ENCODE results near the gene NUP93. TPM values are rescaled to one million over a fixed set of nuclear protein-coding genes. Genes with fewer than 3 reads are reported as not detected.
A peak's percentile ranks its signal among the peaks of the same experiment; 100 is the strongest.

NUP93 gene
- polyA plus RNA-seq, 1 of the 3 experiments (the other 2 are of a cell fraction): 43.1 TPM

- POLR2A ChIA-PET: no interaction called here
- 92% methylated on average over 4 of the region's 4 CpGs for WGBS (ENCODE audit: low lambda C conversion rate)
- Histone ChIP-seq H3K4me2 (no peak overlapping the region), H3K9ac (no peak overlapping the region), H3K27me3 (ENCODE audit: insufficient read depth) (no peaks in the 10 kb centered on the region), H3K4me3 (ENCODE audit: low read depth in 2 of 2, low read length in 1 of 2) (no peak overlapping the region), H4K20me1 (ENCODE audit: insufficient read depth) (no peaks in the 10 kb centered on the region), H3K36me3 (replicated peaks in 1 of 2; ENCODE audit: control insufficient read depth in 1 of 2, insufficient read depth in 2 of 2, low read length in 1 of 2) (no peaks in the 10 kb centered on the region), H3K9me3 (no peaks in the 10 kb centered on the region), H3K27ac (ENCODE audit: low read depth in 2 of 2, low read length in 1 of 2) (no peak overlapping the region), H2AFZ (ENCODE audit: low read depth) (no peak overlapping the region), H3F3A (replicated peaks; ENCODE audit: insufficient read depth) (no peaks in the 10 kb centered on the region), H3K4me1 (ENCODE audit: control insufficient read depth in 1 of 2, insufficient read depth in 2 of 2, low read depth in 1 of 2, low read length in 1 of 2) (no peaks in the 10 kb centered on the region; a peak in 1 of 4 replicates), H3K79me2 (ENCODE audit: insufficient read depth) (no peaks in the 10 kb centered on the region), H3K9me2 (no peaks in the 10 kb centered on the region)
- CTCF ChIA-PET: interaction anchor here (1.2 kb wide), 1 partner anchor 12 kb away, joined by 3 read pairs; no protein-coding TSS in a partner anchor
- no peak for TF ChIP-seq PBX3 (IDR thresholded peaks at IDR 0.05)
- no peak for TF ChIP-seq USF2 (IDR thresholded peaks at IDR 0.05; ENCODE audit: borderline replicate concordance, low read depth, low read length)
- TF ChIP-seq RFX5 (IDR thresholded peaks at IDR 0.05; ENCODE audit: low read length): no peak
- no peak for DNase-seq
Measured at GRCh38 chr16:56690420-56691122, 39.4 kb upstream of the NUP93 start.

GRCh38 chr16:56691885-56692284 lies 38.0 kb upstream of the NUP93 start:
- H3F3A ChIP-seq (replicated peaks; ENCODE audit: insufficient read depth): no peaks in the 10 kb centered on the region
- peak overlapping the region in 1 of 2 experiments; percentile 33; a peak in 1 of 4 replicates for H3K27ac ChIP-seq (ENCODE audit: low read depth in 2 of 2, low read length in 1 of 2)
- H3K9me2 ChIP-seq: no peaks in the 10 kb centered on the region
- H3K9ac ChIP-seq: no peak overlapping the region
- no peaks in the 10 kb centered on the region for H3K27me3 ChIP-seq (ENCODE audit: insufficient read depth)
- H4K20me1 ChIP-seq (ENCODE audit: insufficient read depth): no peaks in the 10 kb centered on the region
- H3K36me3 ChIP-seq (replicated peaks in 1 of 2; ENCODE audit: control insufficient read depth in 1 of 2, insufficient read depth in 2 of 2, low read length in 1 of 2): no peaks in the 10 kb centered on the region
- H3K4me2 ChIP-seq: no peak overlapping the region
- DNase-seq: no peak
- peak overlapping the region; percentile 22; the same call in 1 of the 2 replicates for H2AFZ ChIP-seq (ENCODE audit: low read depth)
- TF ChIP-seq RXRA (IDR thresholded peaks at IDR 0.05; ENCODE audit: borderline replicate concordance, low read depth): no peak
- TF ChIP-seq SIN3A (IDR thresholded peaks at IDR 0.05; ENCODE audit: borderline replicate concordance, low read depth, low read length): no peak
- no peak for TF ChIP-seq GABPA (IDR thresholded peaks at IDR 0.05; ENCODE audit: low read depth)
- TF ChIP-seq USF2 (IDR thresholded peaks at IDR 0.05; ENCODE audit: borderline replicate concordance, low read depth, low read length): no peak
- TF ChIP-seq MXI1 (IDR thresholded peaks at IDR 0.05; ENCODE audit: low read depth, low read length): no peak
- 0 out of 2 replicates have a peak, but pooled peaks have one; percentile 19 for TF ChIP-seq PBX3 (IDR thresholded peaks at IDR 0.05)
- TF ChIP-seq GATA2 (CRISPR knock-in tag; IDR thresholded peaks at IDR 0.05): no peak
- no peak for TF ChIP-seq RAD21 (IDR thresholded peaks at IDR 0.05; ENCODE audit: low read length)
- TF ChIP-seq YY1 (IDR thresholded peaks at IDR 0.05; ENCODE audit: low read depth): no peak
- TF ChIP-seq IRF3 (IDR thresholded peaks at IDR 0.05; ENCODE audit: low read depth, low read length): no peak
- no peak for TF ChIP-seq RFX5 (IDR thresholded peaks at IDR 0.05; ENCODE audit: low read length)
- TF ChIP-seq EZH2phosphoT487 (IDR thresholded peaks at IDR 0.05; ENCODE audit: borderline replicate concordance, low read depth): no peak
- no peak for TF ChIP-seq NRF1 (IDR thresholded peaks at IDR 0.05; ENCODE audit: low read depth, low read length)
- TF ChIP-seq USF1 (IDR thresholded peaks at IDR 0.05; ENCODE audit: borderline replicate concordance, low read depth): peak; percentile 25; the same call in 1 of the 2 replicates
- no peaks in the 10 kb centered on the region for H3K79me2 ChIP-seq (ENCODE audit: insufficient read depth)
- no peak overlapping the region for H3K4me3 ChIP-seq (ENCODE audit: low read depth in 2 of 2, low read length in 1 of 2)
- CTCF ChIA-PET: interaction anchor here (2.3 kb wide), 1 partner anchor 10 kb away, joined by 8 read pairs; no protein-coding TSS in a partner anchor
- POLR2A ChIA-PET: no interaction called here
- 71% methylated on average over 3 of the region's 4 CpGs for WGBS (ENCODE audit: low lambda C conversion rate)
- no peaks in the 10 kb centered on the region for H3K9me3 ChIP-seq
- no peaks in the 10 kb centered on the region; a peak in 1 of 4 replicates for H3K4me1 ChIP-seq (ENCODE audit: control insufficient read depth in 1 of 2, insufficient read depth in 2 of 2, low read depth in 1 of 2, low read length in 1 of 2)
